B cell (primary cell): ENCODE results near the gene CCDC112. TPM values are rescaled to one million over a fixed set of nuclear protein-coding genes. Genes with fewer than 3 reads are reported as not detected.

Experiments used
- ATAC-seq: fragments of 200-7000 bp; cut with Tn5 transposase; one replicate; pipeline ENCODE4 v1.10.0; 2021; ENCODE audit warnings: low read depth, mild to moderate bottlenecking, moderate number of reproducible peaks, moderate library complexity
- CTCF ChIA-PET: fragments of 350-600 bp; sonication (Branson Sonifier 250); formaldehyde crosslinking; loops from one replicate; lab custom pipeline; 2021; ENCODE audit warnings: antibody characterized with exemption, inconsistent platforms; lab: Charles Lee
- POLR2A ChIA-PET: fragments of 350-600 bp; sonication (Branson Sonifier 250); formaldehyde crosslinking; loops from one replicate; lab custom pipeline; 2021; ENCODE audit warnings: antibody characterized with exemption; lab: Charles Lee
- DNase-seq: peaks from one replicate; pipeline ENCODE4 v3.0.0; 2013
- H2AFZ ChIP-seq: 2 replicates; pipeline ENCODE4 v1.6.1; 2012; ENCODE audit warnings: mild to moderate bottlenecking, low read depth, low read length; ENCODE audit not compliant: insufficient read depth, poor library complexity, severe bottlenecking
- H3K27ac ChIP-seq, 2 donors: 1 replicate in 1 of 2; 2 replicates in 1 of 2; pipeline ENCODE4 v1.5.1; 2012 to 2013; ENCODE audit warnings: low read length in 2 of 2, mild to moderate bottlenecking in 2 of 2, moderate library complexity in 1 of 2
- H3K27me3 ChIP-seq, 4 experiments: fragments of 200-600 bp in 1 of 4; sonication (generic) in 1 of 4; replicated peaks in 1 of 4; 1 replicate in 2 of 4; 2 replicates in 2 of 4; pipeline versions ENCODE4 v1.6.1 to v1.7.0; 2013 to 2016; ENCODE audit warnings: low read length in 3 of 4, mild to moderate bottlenecking in 2 of 4, mixed read lengths in 1 of 4, moderate library complexity in 1 of 4; ENCODE audit not compliant: insufficient read depth in 4 of 4, control insufficient read depth in 3 of 4; ENCODE audit errors: control extremely low read depth in 1 of 4
- H3K36me3 ChIP-seq, 2 experiments: replicated peaks in 1 of 2; 1 replicate in 1 of 2; 2 replicates in 1 of 2; pipeline versions ENCODE4 v1.6.1 to v1.7.1; 2013; ENCODE audit warnings: low read length in 1 of 2; ENCODE audit not compliant: insufficient read depth in 2 of 2, control insufficient read depth in 1 of 2; ENCODE audit errors: control extremely low read depth in 1 of 2, extremely low read depth in 1 of 2
- H3K4me1 ChIP-seq, 2 donors: fragments of 200-600 bp in 1 of 2; sonication (generic) in 1 of 2; 1 replicate in 1 of 2; 2 replicates in 1 of 2; pipeline versions ENCODE4 v1.5.1 to v1.6.1; 2013 to 2017; ENCODE audit warnings: low read length in 2 of 2; ENCODE audit not compliant: control insufficient read depth in 2 of 2, insufficient read depth in 2 of 2
- H3K4me2 ChIP-seq: replicated peaks from 2 replicates; pipeline ENCODE3; 2012; ENCODE audit warnings: mild to moderate bottlenecking, low read depth, low read length; ENCODE audit not compliant: poor library complexity, severe bottlenecking
- H3K4me3 ChIP-seq, 5 experiments: fragments of 200-600 bp in 1 of 5; sonication (generic) in 1 of 5; 1 replicate in 3 of 5; 2 replicates in 2 of 5; pipeline versions ENCODE4 v1.5.1 to v1.7.0; 2011 to 2016; ENCODE audit warnings: low read length in 4 of 5, mild to moderate bottlenecking in 4 of 5, low read depth in 2 of 5, control low read depth in 1 of 5, moderate library complexity in 1 of 5; ENCODE audit not compliant: insufficient read depth in 1 of 5; ENCODE audit errors: control extremely low read depth in 1 of 5, extremely low read depth in 1 of 5
- H3K79me2 ChIP-seq: fragments of 200-600 bp; sonication (generic); one replicate; pipeline ENCODE4 v1.6.0; 2016; ENCODE audit warnings: low read length; ENCODE audit not compliant: control insufficient read depth, insufficient read depth
- H3K9ac ChIP-seq: fragments of 200-600 bp; sonication (generic); 2 replicates; pipeline ENCODE4 v1.6.1; 2017; ENCODE audit warnings: mild to moderate bottlenecking, low read length, moderate library complexity
- H3K9me3 ChIP-seq, 3 donors: one replicate each; pipeline versions ENCODE4 v1.6.1 to v1.7.1; 2013; ENCODE audit warnings: low read length in 2 of 3; ENCODE audit not compliant: control insufficient read depth in 2 of 3, insufficient read depth in 1 of 3; ENCODE audit errors: control extremely low read depth in 1 of 3
- H4K20me1 ChIP-seq: 2 replicates; pipeline ENCODE4 v1.6.0; 2012; ENCODE audit warnings: mild to moderate bottlenecking, low read length; ENCODE audit not compliant: insufficient read depth, control insufficient read depth, poor library complexity, severe bottlenecking
- H3K27ac Mint-ChIP-seq: one replicate; pipeline ENCODE4 v1.8.0; 2021; ENCODE audit warnings: mixed read lengths
- H3K27me3 Mint-ChIP-seq: one replicate; pipeline ENCODE4 v1.8.0; 2021; ENCODE audit warnings: mixed read lengths
- H3K4me1 Mint-ChIP-seq: one replicate; pipeline ENCODE4 v1.8.0; 2021; ENCODE audit warnings: mixed read lengths
- H3K4me3 Mint-ChIP-seq: one replicate; pipeline ENCODE4 v1.8.0; 2021; ENCODE audit warnings: mixed read lengths
- H3K9me3 Mint-ChIP-seq: one replicate; pipeline ENCODE4 v1.8.0; 2022; ENCODE audit warnings: mixed read lengths; ENCODE audit not compliant: insufficient read depth
- EZH2 ChIP-seq: IDR thresholded peaks from 2 replicates; pipeline ENCODE4 v1.6.1; 2012; ENCODE audit warnings: borderline replicate concordance, low read depth, mild to moderate bottlenecking, moderate library complexity, low read length; ENCODE audit not compliant: insufficient read depth, poor library complexity, severe bottlenecking
- WGBS: methylation state at CpG from one replicate; pipeline ENCODE4 v1.1.5; 2013; ENCODE audit warnings: missing lambda C conversion rate; ENCODE audit not compliant: insufficient coverage; 5-methylcytosine and 5-hydroxymethylcytosine counted together
- intact Hi-C: fragments of 100-400 bp; cut with micrococcal nuclease; formaldehyde crosslinking; loops from one replicate; pipeline ENCODE4 v1.10.0; 2022
- polyA minus RNA-seq: library from RNA; depleted of rRNA, polyadenylated mRNA; stranded (reverse); fragments of >200 nt; gene quantifications from 2 replicates; pipeline ENCODE4 v1.2.3, GENCODE V29; 2012
- polyA plus RNA-seq: library from polyadenylated mRNA; depleted of rRNA; stranded (reverse); fragments of >200 nt; gene quantifications from 2 replicates; pipeline ENCODE4 v1.2.3, GENCODE V29; 2012
- total RNA-seq, 2 donors: library from RNA; stranded (reverse); fragments of 120-200 nt in 1 of 2; gene quantifications; 1 replicate in 1 of 2; 2 replicates in 1 of 2; pipeline versions ENCODE4 v1.2.3 to v1.2.4, GENCODE V29; 2013 to 2022
- TF ChIP-seq, protein P1 (sequence below): fragments of 200-600 bp; IDR thresholded peaks from one replicate; pipeline ENCODE4 v1.8.0; 2022; ENCODE audit warnings: antibody characterized with exemption, mild to moderate bottlenecking

CCDC112 gene, protein sequence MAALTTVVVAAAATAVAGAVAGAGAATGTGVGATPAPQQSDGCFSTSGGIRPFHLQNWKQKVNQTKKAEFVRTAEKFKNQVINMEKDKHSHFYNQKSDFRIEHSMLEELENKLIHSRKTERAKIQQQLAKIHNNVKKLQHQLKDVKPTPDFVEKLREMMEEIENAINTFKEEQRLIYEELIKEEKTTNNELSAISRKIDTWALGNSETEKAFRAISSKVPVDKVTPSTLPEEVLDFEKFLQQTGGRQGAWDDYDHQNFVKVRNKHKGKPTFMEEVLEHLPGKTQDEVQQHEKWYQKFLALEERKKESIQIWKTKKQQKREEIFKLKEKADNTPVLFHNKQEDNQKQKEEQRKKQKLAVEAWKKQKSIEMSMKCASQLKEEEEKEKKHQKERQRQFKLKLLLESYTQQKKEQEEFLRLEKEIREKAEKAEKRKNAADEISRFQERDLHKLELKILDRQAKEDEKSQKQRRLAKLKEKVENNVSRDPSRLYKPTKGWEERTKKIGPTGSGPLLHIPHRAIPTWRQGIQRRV
- 9.6 and 11.1 TPM in 2 replicates for total RNA-seq
- 17.5 TPM for total RNA-seq (2013)
- polyA plus RNA-seq: 3.7 and 5.8 TPM in 2 replicates
- 3.5 and 4.2 TPM in 2 replicates for polyA minus RNA-seq

DNA sequence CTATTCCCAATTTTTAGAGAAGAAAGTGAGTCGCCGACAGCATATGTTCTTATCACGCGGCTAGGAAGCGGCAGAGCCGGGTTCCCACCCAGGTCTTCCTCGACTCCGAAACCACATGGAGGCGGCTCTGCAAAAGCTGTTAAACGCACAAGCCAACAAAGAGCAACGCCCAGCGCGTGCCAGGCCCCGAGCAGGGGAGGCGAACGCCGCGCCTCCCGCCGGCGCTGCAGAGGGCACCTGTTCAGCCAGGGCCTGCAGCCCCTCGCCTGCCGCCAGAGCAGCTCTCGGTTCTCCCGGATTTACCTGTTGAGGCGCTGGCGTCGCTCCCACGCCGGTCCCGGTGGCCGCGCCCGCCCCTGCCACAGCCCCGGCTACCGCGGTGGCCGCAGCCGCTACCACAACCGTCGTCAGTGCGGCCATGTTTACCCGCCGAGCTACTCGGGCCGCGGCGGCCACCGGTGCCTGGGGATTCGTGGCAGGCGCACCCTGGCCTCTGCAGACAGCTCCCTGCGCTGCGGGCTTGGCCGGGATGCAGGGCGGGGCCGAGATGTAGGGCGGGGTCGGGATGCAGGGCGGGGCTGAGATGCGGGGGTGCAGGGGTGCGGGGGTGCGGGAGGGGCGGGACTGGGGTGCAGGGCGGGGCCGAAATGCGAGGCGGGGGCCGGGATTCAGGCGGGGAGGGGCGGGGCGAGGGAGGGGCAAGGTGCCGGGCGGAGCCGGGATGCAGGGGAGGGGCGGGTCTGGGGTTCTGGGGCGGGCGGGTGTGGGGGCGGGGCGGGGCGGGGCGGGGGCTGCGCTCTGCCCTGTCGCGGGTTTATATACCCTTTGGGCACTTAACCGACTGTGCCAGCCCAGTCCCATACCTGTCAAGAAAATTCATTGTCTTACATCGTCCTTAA lies at the start of gene CCDC112:
TSS of gene CCDC112 (minus strand) at position 531 of the 899 bp plus-strand sequence. CDS start at position 420, 111 bp downstream.
- Histone ChIP-seq H2AFZ (peak within 1 kb of the TSS; percentile 85), H3K36me3 (no peaks in the 10 kb centered on the region), H3K9ac (peak within 1 kb of the TSS; percentile 70), H3K27me3 (no peaks in the 10 kb centered on the region), H4K20me1 (peaks cover 8% of the 10 kb centered on the region), H3K9me3 (peaks cover 0 to 1% (median 0%) of the 10 kb centered on the region in 3 donors), H3K4me2 (peak within 1 kb of the TSS; percentile 89), H3K4me3 (peak within 1 kb of the TSS; percentile 53 to 78 (median 70)), H3K79me2 (peaks cover 43% of the 10 kb centered on the region), H3K27ac (peak within 1 kb of the TSS in 1 of 2 donors; percentile 39), H3K4me1 (peaks cover 7 to 13% of the 10 kb centered on the region in 2 donors)
- intact Hi-C loops: loop anchor here (1.0 to 5.0 kb wide), 6 partner anchors 22 to 546 kb away; partner anchors contain the start of genes AP3S1, ATG12, FEM1C and PGGT1B
- WGBS: under 1% methylated on average over 48 of the region's 86 CpGs
- H3K4me3 Mint-ChIP-seq: peak within 1 kb of the TSS; percentile 86
- POLR2A ChIA-PET: interaction anchor here (1.2 to 1.5 kb wide), 3 partner anchors 31 to 305 kb away, joined by 3 to 6 read pairs (median 5); partner anchors contain the start of gene FEM1C
- peaks cover 16% of the 10 kb centered on the region for H3K4me1 Mint-ChIP-seq
- TF ChIP-seq, protein P1, sequence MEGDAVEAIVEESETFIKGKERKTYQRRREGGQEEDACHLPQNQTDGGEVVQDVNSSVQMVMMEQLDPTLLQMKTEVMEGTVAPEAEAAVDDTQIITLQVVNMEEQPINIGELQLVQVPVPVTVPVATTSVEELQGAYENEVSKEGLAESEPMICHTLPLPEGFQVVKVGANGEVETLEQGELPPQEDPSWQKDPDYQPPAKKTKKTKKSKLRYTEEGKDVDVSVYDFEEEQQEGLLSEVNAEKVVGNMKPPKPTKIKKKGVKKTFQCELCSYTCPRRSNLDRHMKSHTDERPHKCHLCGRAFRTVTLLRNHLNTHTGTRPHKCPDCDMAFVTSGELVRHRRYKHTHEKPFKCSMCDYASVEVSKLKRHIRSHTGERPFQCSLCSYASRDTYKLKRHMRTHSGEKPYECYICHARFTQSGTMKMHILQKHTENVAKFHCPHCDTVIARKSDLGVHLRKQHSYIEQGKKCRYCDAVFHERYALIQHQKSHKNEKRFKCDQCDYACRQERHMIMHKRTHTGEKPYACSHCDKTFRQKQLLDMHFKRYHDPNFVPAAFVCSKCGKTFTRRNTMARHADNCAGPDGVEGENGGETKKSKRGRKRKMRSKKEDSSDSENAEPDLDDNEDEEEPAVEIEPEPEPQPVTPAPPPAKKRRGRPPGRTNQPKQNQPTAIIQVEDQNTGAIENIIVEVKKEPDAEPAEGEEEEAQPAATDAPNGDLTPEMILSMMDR: no peak
- no peak for TF ChIP-seq EZH2
- peak within 1 kb of the TSS; percentile 16 for H3K27ac Mint-ChIP-seq
- peaks cover 2% of the 10 kb centered on the region for H3K9me3 Mint-ChIP-seq
- H3K27me3 Mint-ChIP-seq: no peaks in the 10 kb centered on the region
- CTCF ChIA-PET: interaction anchor here (0.6 to 4.2 kb wide), 12 partner anchors 8 to 543 kb away, joined by 3 to 28 read pairs (median 4); partner anchors contain the start of gene FEM1C
- peak; percentile 86 for ATAC-seq
- peak; percentile 82 for DNase-seq
